Endodermal cell (in vitro differentiated cells): ENCODE results near the gene LRCH1. TPM values are rescaled to one million over a fixed set of nuclear protein-coding genes. Genes with fewer than 3 reads are reported as not detected.

Experiments
- DNase-seq: peaks from one replicate; pipeline ENCODE4 v3.0.0-alpha.2; 2017
- H3K27ac ChIP-seq: 2 replicates; pipeline ENCODE4 v1.5.1; 2013; ENCODE audit warnings: mild to moderate bottlenecking, low read depth, low read length, moderate library complexity
- H3K27me3 ChIP-seq: 2 replicates; pipeline ENCODE4 v1.6.1; 2013; ENCODE audit warnings: mild to moderate bottlenecking, low read length, moderate library complexity; ENCODE audit not compliant: insufficient read depth, control insufficient read depth, poor library complexity, severe bottlenecking
- H3K36me3 ChIP-seq: 2 replicates; pipeline ENCODE4 v1.7.0; 2013; ENCODE audit warnings: mild to moderate bottlenecking, low read length, moderate library complexity; ENCODE audit not compliant: control insufficient read depth, insufficient read depth
- H3K4me1 ChIP-seq: one replicate; pipeline ENCODE4 v1.7.0; 2013; ENCODE audit warnings: low read length; ENCODE audit not compliant: control insufficient read depth, insufficient read depth
- H3K4me3 ChIP-seq: 2 replicates; pipeline ENCODE4 v1.5.1; 2013; ENCODE audit warnings: mild to moderate bottlenecking, low read length, moderate library complexity
- H3K9ac ChIP-seq: 2 replicates; pipeline ENCODE4 v1.6.1; 2013; ENCODE audit warnings: mild to moderate bottlenecking, low read length, moderate library complexity; ENCODE audit not compliant: poor library complexity, severe bottlenecking; ENCODE audit errors: extremely low read depth
- H3K9me3 ChIP-seq: 2 replicates; pipeline ENCODE4 v1.6.1; 2013; ENCODE audit warnings: mild to moderate bottlenecking, low read length, moderate library complexity; ENCODE audit not compliant: control insufficient read depth
- H3K27ac Mint-ChIP-seq: 2 replicates; pipeline ENCODE4 v1.8.0; 2020; ENCODE audit warnings: mixed read lengths
- H3K27me3 Mint-ChIP-seq: 2 replicates; pipeline ENCODE4 v1.8.0; 2021; ENCODE audit warnings: mild to moderate bottlenecking, mixed read lengths; ENCODE audit not compliant: insufficient read depth
- H3K36me3 Mint-ChIP-seq: 2 replicates; pipeline ENCODE4 v1.8.0; 2020; ENCODE audit warnings: low read depth, mixed read lengths
- H3K4me1 Mint-ChIP-seq: 2 replicates; pipeline ENCODE4 v1.8.0; 2020; ENCODE audit warnings: mixed read lengths
- H3K4me3 Mint-ChIP-seq: 2 replicates; pipeline ENCODE4 v1.8.0; 2020; ENCODE audit warnings: mild to moderate bottlenecking, moderate library complexity, mixed read lengths
- H3K9me3 Mint-ChIP-seq: 2 replicates; pipeline ENCODE4 v1.8.0; 2020; ENCODE audit warnings: mild to moderate bottlenecking, mixed read lengths
- WGBS, 2 experiments: methylation state at CpG; one replicate each; pipeline versions ENCODE4 v1.1.5 to v1.1.7; 2013; ENCODE audit warnings: missing lambda C conversion rate in 2 of 2, mixed read lengths in 1 of 2; ENCODE audit not compliant: insufficient coverage in 1 of 2, insufficient read length in 1 of 2; 5-methylcytosine and 5-hydroxymethylcytosine counted together
- total RNA-seq, 2 donors: library from RNA; stranded (reverse); fragmentation: NEBNext Ultra II Directional in 1 of 2; extraction: Animal tissue kit (Norgen Biotek cat#: 25700) in 1 of 2; gene quantifications; 2 replicates in 1 of 2; 3 replicates in 1 of 2; pipeline ENCODE4 v1.2.1, GENCODE V29; 2021
- TF ChIP-seq, protein P1 (sequence below): fragments of 200-600 bp; sonication (generic); conservative IDR thresholded peaks from 2 replicates; pipeline ENCODE4 v1.5.0; 2021; ENCODE audit warnings: antibody characterized with exemption, mild to moderate bottlenecking

Gene LRCH1
- total RNA-seq, 2 donors from 2014 or later, result 8.1 to 11.8 TPM

DNA sequence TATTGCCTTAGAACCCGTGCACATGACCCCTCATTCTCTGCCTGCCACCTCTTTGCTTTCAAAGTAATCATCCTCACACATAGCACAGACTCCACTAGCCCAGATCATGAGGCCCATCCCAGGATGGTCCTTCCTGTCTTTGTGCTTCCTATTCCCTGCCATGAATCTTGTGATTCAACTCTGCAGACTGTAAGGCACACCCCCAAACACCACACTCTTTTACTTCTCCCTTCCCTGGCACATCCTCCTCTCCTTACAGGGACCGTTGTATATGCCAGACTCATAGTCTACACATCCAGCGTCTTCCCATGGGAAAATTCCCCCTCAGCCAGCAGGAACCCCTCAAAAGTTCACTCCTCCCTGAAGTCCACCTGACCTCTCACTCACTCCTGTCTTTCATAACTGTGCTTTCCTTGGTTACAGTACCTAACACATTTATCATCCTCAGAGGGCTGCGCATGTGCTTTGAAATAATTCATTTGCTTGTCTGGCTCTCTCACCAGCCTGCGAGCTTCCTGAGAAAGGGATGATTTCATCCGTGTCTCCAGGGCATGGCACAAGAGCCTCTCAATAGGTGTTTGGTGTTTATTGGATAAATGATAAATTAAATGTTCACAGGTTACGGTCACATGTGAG, 26.8 kb upstream of the LRCH1 start:
- peaks cover 42% of the 10 kb centered on the region for H3K27me3 ChIP-seq
- H3K36me3 ChIP-seq, result no peaks in the 10 kb centered on the region
- Mint-ChIP-seq H3K4me3 (no peak overlapping the region), H3K4me1 (peaks cover 11% of the 10 kb centered on the region), H3K36me3 (no peaks in the 10 kb centered on the region), H3K27ac (no peak overlapping the region), H3K27me3 (peaks cover 15% of the 10 kb centered on the region), H3K9me3 (peaks cover 6% of the 10 kb centered on the region)
- TF ChIP-seq, protein P1, sequence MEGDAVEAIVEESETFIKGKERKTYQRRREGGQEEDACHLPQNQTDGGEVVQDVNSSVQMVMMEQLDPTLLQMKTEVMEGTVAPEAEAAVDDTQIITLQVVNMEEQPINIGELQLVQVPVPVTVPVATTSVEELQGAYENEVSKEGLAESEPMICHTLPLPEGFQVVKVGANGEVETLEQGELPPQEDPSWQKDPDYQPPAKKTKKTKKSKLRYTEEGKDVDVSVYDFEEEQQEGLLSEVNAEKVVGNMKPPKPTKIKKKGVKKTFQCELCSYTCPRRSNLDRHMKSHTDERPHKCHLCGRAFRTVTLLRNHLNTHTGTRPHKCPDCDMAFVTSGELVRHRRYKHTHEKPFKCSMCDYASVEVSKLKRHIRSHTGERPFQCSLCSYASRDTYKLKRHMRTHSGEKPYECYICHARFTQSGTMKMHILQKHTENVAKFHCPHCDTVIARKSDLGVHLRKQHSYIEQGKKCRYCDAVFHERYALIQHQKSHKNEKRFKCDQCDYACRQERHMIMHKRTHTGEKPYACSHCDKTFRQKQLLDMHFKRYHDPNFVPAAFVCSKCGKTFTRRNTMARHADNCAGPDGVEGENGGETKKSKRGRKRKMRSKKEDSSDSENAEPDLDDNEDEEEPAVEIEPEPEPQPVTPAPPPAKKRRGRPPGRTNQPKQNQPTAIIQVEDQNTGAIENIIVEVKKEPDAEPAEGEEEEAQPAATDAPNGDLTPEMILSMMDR, result no peak
- H3K9me3 ChIP-seq, result peaks cover 10% of the 10 kb centered on the region
- H3K4me3 ChIP-seq, result no peak overlapping the region
- 73 to 92% methylated on average over 2 to 7 of the region's 7 CpGs for WGBS, 2 experiments
- peak overlapping the region; percentile 55 for H3K27ac ChIP-seq
- DNase-seq, result no peak
- H3K4me1 ChIP-seq, result peaks cover 3% of the 10 kb centered on the region
- H3K9ac ChIP-seq, result no peak overlapping the region

DNA sequence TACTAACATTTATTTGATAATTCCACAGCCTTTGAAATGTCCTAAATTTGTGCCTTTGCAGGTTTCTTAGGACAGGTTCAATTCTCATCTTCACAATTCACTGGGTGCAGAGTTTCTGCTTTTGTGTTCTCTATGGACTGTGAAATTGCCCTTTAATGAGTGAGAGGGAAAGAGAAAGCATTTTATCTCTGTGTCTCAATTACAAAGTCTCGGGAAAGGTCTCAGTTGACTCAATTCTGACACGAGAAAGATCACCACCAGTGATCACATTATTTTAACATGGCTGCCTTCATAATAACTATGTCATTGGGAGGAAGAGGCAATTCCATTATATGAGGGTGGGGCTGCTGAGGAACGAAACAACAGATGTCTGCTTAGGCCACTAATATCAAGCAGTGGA, 26.2 kb upstream of the LRCH1 start:
- WGBS, 2 experiments, result 81 to 100% methylated on average over 1 to 3 of the region's 3 CpGs
- H3K4me3 Mint-ChIP-seq, result no peak overlapping the region
- peaks cover 45% of the 10 kb centered on the region for H3K27me3 ChIP-seq
- H3K36me3 Mint-ChIP-seq, result no peaks in the 10 kb centered on the region
- H3K4me1 Mint-ChIP-seq, result peaks cover 11% of the 10 kb centered on the region
- no peak overlapping the region for H3K4me3 ChIP-seq
- H3K9me3 ChIP-seq, result peaks cover 5% of the 10 kb centered on the region
- TF ChIP-seq, protein P1, result no peak
- no peak overlapping the region for H3K27ac Mint-ChIP-seq
- no peak for DNase-seq
- H3K36me3 ChIP-seq, result no peaks in the 10 kb centered on the region
- peak overlapping the region; percentile 5 for H3K27ac ChIP-seq
- peaks cover under 1% of the 10 kb centered on the region for H3K9me3 Mint-ChIP-seq
- H3K4me1 ChIP-seq, result peaks cover 3% of the 10 kb centered on the region
- H3K27me3 Mint-ChIP-seq, result peaks cover 18% of the 10 kb centered on the region
- H3K9ac ChIP-seq, result no peak overlapping the region

DNA sequence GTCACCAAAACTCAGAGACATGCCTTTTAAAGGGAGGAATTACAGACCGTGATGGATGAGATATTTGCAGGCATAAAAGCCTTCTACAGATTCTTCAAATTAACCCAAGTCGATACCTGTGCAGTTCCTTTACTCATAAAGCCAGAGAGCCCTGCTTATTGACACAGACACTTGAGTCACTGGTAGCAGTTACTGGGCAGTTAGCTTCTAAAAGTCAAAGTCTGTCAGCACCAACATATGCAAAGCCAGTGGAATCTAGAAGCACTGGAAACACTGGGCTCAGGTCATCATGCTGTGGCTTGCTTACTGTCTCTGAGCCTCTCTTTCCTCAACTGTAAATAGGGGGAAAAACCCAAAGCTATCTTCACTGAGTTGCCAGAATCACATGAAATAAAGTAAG, 25.7 kb upstream of the LRCH1 start:
- 87 to 100% methylated on average over 1 to 2 of the region's 2 CpGs for WGBS, 2 experiments
- Histone ChIP-seq H3K27me3 (peaks cover 47% of the 10 kb centered on the region), H3K9ac (no peak overlapping the region), H3K4me1 (peaks cover 3% of the 10 kb centered on the region), H3K4me3 (no peak overlapping the region), H3K9me3 (no peaks in the 10 kb centered on the region), H3K27ac (no peak overlapping the region), H3K36me3 (no peaks in the 10 kb centered on the region)
- Mint-ChIP-seq H3K27me3 (peaks cover 18% of the 10 kb centered on the region), H3K9me3 (no peaks in the 10 kb centered on the region), H3K4me3 (no peak overlapping the region), H3K4me1 (peaks cover 10% of the 10 kb centered on the region), H3K36me3 (no peaks in the 10 kb centered on the region), H3K27ac (no peak overlapping the region)
- TF ChIP-seq, protein P1, result no peak
- no peak for DNase-seq
